Smooth muscle cell (in vitro differentiated cells): ENCODE data around the gene KRT38. TPM values are rescaled to one million over a fixed set of nuclear protein-coding genes. Genes with fewer than 3 reads are reported as not detected.

ENCODE experiments used
- DNase-seq: peaks from one replicate; lab custom pipeline; 2025; ENCODE audit not compliant: unreplicated experiment; lab: John Stamatoyannopoulos, UW
- H2AFZ ChIP-seq: fragments of 200-600 bp; sonication (generic); 2 replicates; pipeline ENCODE4 v1.6.0; 2016; ENCODE audit warnings: antibody characterized with exemption, low read depth, mild to moderate bottlenecking
- H3F3A ChIP-seq: fragments of 200-600 bp; sonication (generic); 2 replicates; pipeline ENCODE4 v1.6.0; 2017; ENCODE audit warnings: antibody characterized with exemption, low read depth
- H3K27ac ChIP-seq: fragments of 200-600 bp; sonication (generic); 2 replicates; pipeline ENCODE4 v1.5.1; 2016; ENCODE audit warnings: low read depth, mild to moderate bottlenecking
- H3K27me3 ChIP-seq: fragments of 200-600 bp; sonication (generic); 2 replicates; pipeline ENCODE4 v1.6.1; 2016; ENCODE audit warnings: low read depth, mild to moderate bottlenecking
- H3K36me3 ChIP-seq: fragments of 200-600 bp; sonication (generic); 2 replicates; pipeline ENCODE4 v1.5.1; 2016; ENCODE audit warnings: low read depth
- H3K4me1 ChIP-seq: fragments of 200-600 bp; sonication (generic); 2 replicates; pipeline ENCODE4 v1.5.1; 2016; ENCODE audit warnings: low read depth
- H3K4me2 ChIP-seq: fragments of 200-600 bp; sonication (generic); 2 replicates; pipeline ENCODE4 v1.6.0; 2016; ENCODE audit warnings: mild to moderate bottlenecking
- H3K4me3 ChIP-seq: fragments of 200-600 bp; sonication (generic); 2 replicates; pipeline ENCODE4 v1.5.1; 2016; ENCODE audit warnings: mild to moderate bottlenecking
- H3K79me2 ChIP-seq: fragments of 200-600 bp; sonication (generic); 2 replicates; pipeline ENCODE4 v1.6.0; 2016; ENCODE audit warnings: low read depth, mild to moderate bottlenecking
- H3K9ac ChIP-seq: fragments of 200-600 bp; sonication (generic); 2 replicates; pipeline ENCODE4 v1.6.0; 2016; ENCODE audit warnings: low read depth
- H3K9me3 ChIP-seq: fragments of 200-600 bp; sonication (generic); replicated peaks from 2 replicates; pipeline ENCODE4 v1.5.1; 2016; ENCODE audit warnings: low read depth
- H4K20me1 ChIP-seq: fragments of 200-600 bp; sonication (generic); 2 replicates; pipeline ENCODE4 v1.6.0; 2016; ENCODE audit warnings: low read depth
- CTCF ChIP-seq: fragments of 200-600 bp; sonication (generic); IDR thresholded peaks from 2 replicates; pipeline ENCODE4 v1.5.1; 2017; ENCODE audit warnings: borderline replicate concordance, mild to moderate bottlenecking, antibody characterized with exemption; ENCODE audit not compliant: insufficient read depth, poor library complexity, severe bottlenecking
- WGBS: methylation state at CpG from one replicate; pipeline ENCODE4 v1.1.7; 2016; ENCODE audit warnings: low lambda C conversion rate; 5-methylcytosine and 5-hydroxymethylcytosine counted together
- polyA plus RNA-seq: library from polyadenylated mRNA; unstranded; fragments of >200 nt; fragmentation: Nextera tagmentation; extraction: Ambion mirVana; gene quantifications from 2 replicates; pipeline ENCODE4 v1.2.1, GENCODE V29; 2016
- total RNA-seq: library from RNA; depleted of rRNA; stranded (reverse); fragments of >200 nt; gene quantifications from 2 replicates; pipeline ENCODE4 v1.2.3, GENCODE V29; 2014

KRT38 gene
- total and polyA plus RNA-seq, 2 experiments from 2014 or later: not detected

- H3K4me1 ChIP-seq: no peaks in the 10 kb centered on the region
- H3K9me3 ChIP-seq: no peaks in the 10 kb centered on the region
- no peaks in the 10 kb centered on the region for H4K20me1 ChIP-seq
- H3K27ac ChIP-seq: no peak overlapping the region
- no peak overlapping the region for H3K4me2 ChIP-seq
- no peak overlapping the region for H2AFZ ChIP-seq
- no peak overlapping the region for H3K9ac ChIP-seq
- no peak for DNase-seq
- H3K36me3 ChIP-seq: no peaks in the 10 kb centered on the region
- no peaks in the 10 kb centered on the region for H3K79me2 ChIP-seq
- no peaks in the 10 kb centered on the region for H3K27me3 ChIP-seq
- 78% methylated on average over 8 of the region's 8 CpGs for WGBS
- no peaks in the 10 kb centered on the region for H3F3A ChIP-seq
- no peak for TF ChIP-seq CTCF
- no peak overlapping the region for H3K4me3 ChIP-seq
These were observed 34.1 kb upstream of the KRT38 start for GRCh38 chr17:41474863-41475262.

- no peak for TF ChIP-seq CTCF
- H3K27ac ChIP-seq: no peak overlapping the region
These were observed 27.6 kb upstream of the KRT38 start for GRCh38 chr17:41468346-41468745.

DNA sequence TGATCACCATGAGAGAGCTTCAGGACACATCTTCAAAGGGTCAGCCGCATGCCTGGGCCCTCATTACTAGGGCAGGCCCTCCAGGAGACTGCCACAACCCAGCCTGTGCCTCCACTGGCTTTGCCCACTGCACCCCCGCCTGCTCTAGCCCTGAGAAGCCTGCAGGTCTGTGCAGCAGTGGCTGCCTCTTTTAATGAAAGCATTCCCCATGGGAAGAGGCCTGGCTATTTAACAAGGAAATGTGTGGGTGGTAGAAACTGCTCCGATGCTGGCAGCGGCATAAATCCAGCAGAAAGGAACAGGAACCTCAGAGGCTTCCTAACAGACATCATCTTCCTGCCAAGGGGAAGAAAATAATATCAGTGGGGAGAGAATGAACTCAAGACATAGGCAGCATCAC lies 26.8 kb upstream of the KRT38 start:
- Histone ChIP-seq H3K4me2 (no peak overlapping the region), H3K9me3 (no peaks in the 10 kb centered on the region), H3K27me3 (no peaks in the 10 kb centered on the region), H3K4me1 (no peaks in the 10 kb centered on the region), H3F3A (no peaks in the 10 kb centered on the region), H2AFZ (no peak overlapping the region), H3K9ac (no peak overlapping the region), H3K36me3 (no peaks in the 10 kb centered on the region), H3K79me2 (no peaks in the 10 kb centered on the region), H3K27ac (no peak overlapping the region), H4K20me1 (no peaks in the 10 kb centered on the region), H3K4me3 (no peak overlapping the region)
- TF ChIP-seq CTCF: no peak
- WGBS: 50% methylated on average over 4 of the region's 4 CpGs
- no peak for DNase-seq

More at GRCh38 chr17:41468346-41468745, 27.6 kb upstream of the KRT38 start:
- Histone ChIP-seq H4K20me1 (no peaks in the 10 kb centered on the region), H3K9ac (no peak overlapping the region), H3K4me1 (no peaks in the 10 kb centered on the region), H3K27me3 (no peaks in the 10 kb centered on the region), H3K4me2 (no peak overlapping the region), H3K9me3 (no peaks in the 10 kb centered on the region), H3K4me3 (no peak overlapping the region), H2AFZ (no peak overlapping the region), H3K79me2 (no peaks in the 10 kb centered on the region), H3K36me3 (no peaks in the 10 kb centered on the region), H3F3A (no peaks in the 10 kb centered on the region)
- DNase-seq: no peak

DNA sequence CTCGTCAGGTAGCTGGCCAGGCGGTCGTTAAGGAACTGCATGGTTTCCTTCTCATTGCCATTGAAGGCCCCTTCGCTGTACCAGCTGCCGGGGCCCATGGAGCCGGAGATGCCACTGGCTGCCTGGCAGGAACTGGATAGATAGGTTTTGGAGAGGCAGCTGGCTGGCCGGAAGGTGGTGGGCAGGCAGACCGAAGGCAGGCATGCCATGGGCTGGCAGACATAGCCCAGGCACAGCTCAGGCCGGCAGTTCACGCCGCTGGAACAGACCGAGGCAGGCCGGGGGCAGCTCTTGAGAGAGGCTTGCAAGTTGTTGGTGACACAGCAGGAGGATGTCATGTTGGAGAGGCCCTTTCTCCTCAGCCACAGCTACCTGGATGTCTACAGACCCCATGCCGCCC lies 26.2 kb upstream of the KRT38 start, which contains the start of gene KRT32:
Gene KRT32 (minus strand): TSS at position 399 of the 400 bp plus-strand sequence. CDS start 61 bp downstream, at position 338.
- Histone ChIP-seq H4K20me1 (no peaks in the 10 kb centered on the region), H3K36me3 (no peaks in the 10 kb centered on the region), H3K4me2 (no peak within 1 kb of the TSS), H3K79me2 (no peaks in the 10 kb centered on the region), H3K27ac (no peak within 1 kb of the TSS), H3K4me1 (no peaks in the 10 kb centered on the region), H3F3A (no peaks in the 10 kb centered on the region), H2AFZ (no peak within 1 kb of the TSS), H3K9ac (no peak within 1 kb of the TSS), H3K27me3 (no peaks in the 10 kb centered on the region), H3K4me3 (no peak within 1 kb of the TSS), H3K9me3 (no peaks in the 10 kb centered on the region)
- 93% methylated on average over 14 of the region's 14 CpGs for WGBS
- TF ChIP-seq CTCF: no peak
- DNase-seq: no peak
